HepG2 (cell line): ENCODE measurements around the gene ZNF446. TPM values are rescaled to one million over a fixed set of nuclear protein-coding genes. Genes with fewer than 3 reads are reported as not detected.
A peak's percentile ranks its signal among the peaks of the same experiment; 100 is the strongest.

ENCODE experiments used
- AGO2 ChIP-seq: fragments of 200-400 bp; formaldehyde crosslinking; optimal IDR thresholded peaks from 2 replicates; pipeline ENCODE3; 2017; ENCODE audit warnings: mild to moderate bottlenecking, low read depth, low read length, moderate library complexity
- FIP1L1 ChIP-seq: fragments of 200-400 bp; formaldehyde crosslinking; IDR thresholded peaks from 2 replicates; pipeline ENCODE4 v1.6.1; 2018; ENCODE audit warnings: low read depth, mild to moderate bottlenecking, low read length, moderate library complexity, borderline replicate concordance; ENCODE audit not compliant: insufficient read depth
- HDAC6 ChIP-seq: fragments of 200-600 bp; sonication (generic); IDR thresholded peaks from 2 replicates; pipeline ENCODE4 v1.7.0; 2017; ENCODE audit warnings: mild to moderate bottlenecking, antibody characterized with exemption, low read length, low read depth
- HMGA1 ChIP-seq: sonication (generic); formaldehyde crosslinking; conservative IDR thresholded peaks from 2 replicates; pipeline ENCODE4 v1.4.0; 2020; ENCODE audit warnings: missing genetic modification reagents
- HOXD1 ChIP-seq: sonication (generic); formaldehyde crosslinking; IDR thresholded peaks from 2 replicates; pipeline ENCODE4 v1.5.0; 2020; ENCODE audit warnings: missing genetic modification reagents
- IRF9 ChIP-seq: sonication (generic); formaldehyde crosslinking; IDR thresholded peaks from 2 replicates; pipeline ENCODE4 v1.8.0; 2022; ENCODE audit warnings: missing genetic modification reagents, mild to moderate bottlenecking, borderline replicate concordance
- LCORL ChIP-seq, 2 experiments: fragments of 450-650 bp in 1 of 2; sonication (generic) in 1 of 2; formaldehyde crosslinking in 1 of 2; IDR thresholded peaks; 2 replicates each; pipeline versions ENCODE4 v1.5.0 to v1.6.1; 2017 to 2020; ENCODE audit warnings: antibody characterized with exemption in 1 of 2, missing genetic modification reagents in 1 of 2
- MAFF ChIP-seq: IDR thresholded peaks from 2 replicates; pipeline ENCODE4 v1.6.1; 2011; ENCODE audit warnings: low read depth, low read length, improper control_type of control experiment
- NCOA1 ChIP-seq: sonication (generic); formaldehyde crosslinking; IDR thresholded peaks from 2 replicates; pipeline ENCODE4 v1.9.0; 2021; ENCODE audit warnings: missing genetic modification reagents
- PLSCR1 ChIP-seq: sonication (generic); formaldehyde crosslinking; IDR thresholded peaks from 2 replicates; pipeline ENCODE4 v1.5.0; 2020; ENCODE audit warnings: missing genetic modification reagents, mild to moderate bottlenecking, borderline replicate concordance
- RFX3 ChIP-seq: IDR thresholded peaks from 2 replicates; pipeline ENCODE4 v1.6.1; 2016; ENCODE audit warnings: missing biosample characterization, missing genetic modification reagents
- SNAPC4 ChIP-seq: sonication (generic); formaldehyde crosslinking; IDR thresholded peaks from 2 replicates; pipeline ENCODE4 v1.4.0; 2020; ENCODE audit warnings: mild to moderate bottlenecking, missing genetic modification reagents
- ZMAT5 ChIP-seq: sonication (generic); formaldehyde crosslinking; IDR thresholded peaks from 2 replicates; pipeline ENCODE4 v1.5.0; 2020; ENCODE audit warnings: mild to moderate bottlenecking, low read depth, missing genetic modification reagents, borderline replicate concordance
- ZNF276 ChIP-seq: sonication (generic); formaldehyde crosslinking; IDR thresholded peaks from 2 replicates; pipeline ENCODE4 v1.4.0; 2020; ENCODE audit warnings: mild to moderate bottlenecking, low read depth, missing genetic modification reagents
- ZXDC ChIP-seq: sonication (generic); formaldehyde crosslinking; IDR thresholded peaks from 2 replicates; pipeline ENCODE4 v1.5.0; 2020; ENCODE audit warnings: mild to moderate bottlenecking, missing genetic modification reagents
- polyA plus RNA-seq, 8 experiments: library from polyadenylated mRNA; depleted of rRNA in 3 of 8; stranded (reverse) in 7 of 8; unstranded in 1 of 8; fragments of >200 nt; fragmentation: Illumina TruSeq in 4 of 8; extraction: Trizol in 4 of 8; gene quantifications; 2 replicates each; pipeline versions ENCODE4 v1.2.1 to v1.2.3, GENCODE V29; 2011 to 2016; ENCODE audit warnings: low read depth in 4 of 8, missing spikeins in 1 of 8, mixed read lengths in 1 of 8; ENCODE audit not compliant: insufficient read depth in 1 of 8
- total RNA-seq, 5 experiments: library from RNA; depleted of rRNA; stranded (reverse); fragments of >200 nt; fragmentation: Illumina TruSeq; extraction: Trizol; gene quantifications; 2 replicates each; pipeline ENCODE4 v1.2.3, GENCODE V29; 2016; ENCODE audit warnings: low read depth in 1 of 5

Gene ZNF446
- total and polyA plus RNA-seq, 2 of the 13 experiments (the other 11 are each of a cell fraction or from before 2014, with no cell fraction given) = 3.0 to 3.6 TPM

- TF ChIP-seq SNAPC4 (no peak), ZXDC (CRISPR knock-in tag) (no peak), HMGA1 (no peak), PLSCR1 (no peak), MAFF (no peak), HOXD1 (CRISPR knock-in tag) (0 out of 2 replicates have a peak, but pooled peaks have one; percentile 41), FIP1L1 (no peak), RFX3 (CRISPR knock-in tag) (peak; percentile 96), HDAC6 (no peak), NCOA1 (CRISPR knock-in tag) (no peak), IRF9 (CRISPR knock-in tag) (no peak; the same call in 1 of the 2 replicates), LCORL (IDR thresholded peaks at IDR 0.05) (no peak), LCORL (CRISPR knock-in tag; IDR thresholded peaks at IDR 0.05) (no peak), ZNF276 (CRISPR knock-in tag) (no peak; the same call in 1 of the 2 replicates), ZMAT5 (CRISPR knock-in tag) (no peak), AGO2 (peak; percentile 56)
Measured at GRCh38 chr19:58466760-58467589, 9.2 kb upstream of the ZNF446 start, which contains the start of gene ZNF324 (continued).
